GM18526 (cell line): Measurements from ENCODE around the gene LSM7.

Experiments used
- POLR2A ChIP-seq: IDR thresholded peaks from 3 replicates; pipeline ENCODE4 v1.6.1; 2011; ENCODE audit not compliant: insufficient read length; ENCODE audit errors: extremely low read depth

LSM7 gene

GRCh38 chr19:2343289-2343982 lies 15.1 kb upstream of the LSM7 start:
- no peak for TF ChIP-seq POLR2A

- no peak for TF ChIP-seq POLR2A
These were observed 14.4 kb upstream of the LSM7 start for GRCh38 chr19:2342656-2343288.

GRCh38 chr19:2341982-2342381 lies 13.6 kb upstream of the LSM7 start:
- TF ChIP-seq POLR2A, result no peak

GRCh38 chr19:2341244-2341751 lies 12.9 kb upstream of the LSM7 start:
- no peak for TF ChIP-seq POLR2A

GRCh38 chr19:2340496-2341243 lies 12.3 kb upstream of the LSM7 start:
- TF ChIP-seq POLR2A, result no peak

GRCh38 chr19:2339644-2340310 lies 11.4 kb upstream of the LSM7 start:
- no peak for TF ChIP-seq POLR2A

- no peak for TF ChIP-seq POLR2A
These were observed 10.6 kb upstream of the LSM7 start for GRCh38 chr19:2338751-2339643.

GRCh38 chr19:2338055-2338615 lies 9.7 kb upstream of the LSM7 start:
- no peak for TF ChIP-seq POLR2A

- TF ChIP-seq POLR2A, result no peak
These were observed 8.9 kb upstream of the LSM7 start for GRCh38 chr19:2337329-2337707.

- TF ChIP-seq POLR2A, result no peak
These were observed 8.3 kb upstream of the LSM7 start for GRCh38 chr19:2336528-2337328.

GRCh38 chr19:2335848-2336247 lies 7.5 kb upstream of the LSM7 start:
- no peak for TF ChIP-seq POLR2A

- TF ChIP-seq POLR2A, result no peak
These were observed 6.8 kb upstream of the LSM7 start for GRCh38 chr19:2334986-2335846.
